ENCODE measurements around the gene MR1. TPM values are rescaled to one million over a fixed set of nuclear protein-coding genes. Genes with fewer than 3 reads are reported as not detected.

Gene MR1
- total and polyA plus RNA-seq, 2 donors (not counting 1 experiment from before 2014, with no cell fraction given), result 41.6 to 42.1 TPM

GRCh38 chr1:181081395-181081794 is 47.6 kb downstream of the MR1 start:
- H3K4me3 ChIP-seq (replicated peaks in 1 of 4; ENCODE audit: control extremely low read depth in 1 of 4, insufficient read depth in 1 of 4, low read depth in 3 of 4, low read length in 4 of 4), result no peak overlapping the region
- no peaks in the 10 kb centered on the region for H3K27me3 ChIP-seq (ENCODE audit: control insufficient read depth, insufficient read depth, low read length)
- H3K9me3 ChIP-seq (ENCODE audit: control insufficient read depth, insufficient read depth, low read depth, low read length), result no peaks in the 10 kb centered on the region
- H2AFZ ChIP-seq (ENCODE audit: low read length), result no peak overlapping the region
- H3K4me1 ChIP-seq (ENCODE audit: control insufficient read depth, extremely low read depth, insufficient read depth, low read length), result peaks cover 6% of the 10 kb centered on the region
- no peak overlapping the region for H3K9ac ChIP-seq (ENCODE audit: insufficient read depth, low read length)
- H3K27ac ChIP-seq (ENCODE audit: insufficient read depth, low read length), result no peak overlapping the region
- H3K4me2 ChIP-seq (ENCODE audit: extremely low read depth, insufficient read depth, low read length), result no peak overlapping the region
- no peaks in the 10 kb centered on the region for H3K36me3 ChIP-seq (ENCODE audit: control insufficient read depth, insufficient read depth, low read length)
- H4K20me1 ChIP-seq (ENCODE audit: control insufficient read depth, extremely low read depth, insufficient read depth, low read length), result no peaks in the 10 kb centered on the region
- H3K79me2 ChIP-seq (ENCODE audit: control insufficient read depth, insufficient read depth, low read length), result no peaks in the 10 kb centered on the region
- no peak for TF ChIP-seq CTCF (conservative IDR thresholded peaks at IDR 0.05 in 1 of 2, IDR thresholded peaks at IDR 0.05 in 1 of 2; ENCODE audit: low read depth in 1 of 2, low read length in 2 of 2)
- no peak for TF ChIP-seq EZH2 (IDR thresholded peaks at IDR 0.05; ENCODE audit: low read length, missing control alignments)
- no peak for DNase-seq (ENCODE audit: low read depth in 2 of 2)

GRCh38 chr1:181083842-181084605 is 50.2 kb downstream of the MR1 start:
- peak overlapping the region; percentile 24 for H2AFZ ChIP-seq (ENCODE audit: low read length)
- TF ChIP-seq CTCF (conservative IDR thresholded peaks at IDR 0.05 in 1 of 2, IDR thresholded peaks at IDR 0.05 in 1 of 2; ENCODE audit: low read depth in 1 of 2, low read length in 2 of 2), result peak; percentile 22 to 51
- no peak for TF ChIP-seq EZH2 (IDR thresholded peaks at IDR 0.05; ENCODE audit: low read length, missing control alignments)
- peaks cover 12% of the 10 kb centered on the region for H3K79me2 ChIP-seq (ENCODE audit: control insufficient read depth, insufficient read depth, low read length)
- peak in 1 of 2 donors; percentile 68 for DNase-seq (ENCODE audit: low read depth in 2 of 2)
- peak overlapping the region; percentile 23 for H3K4me2 ChIP-seq (ENCODE audit: extremely low read depth, insufficient read depth, low read length)
- H3K9ac ChIP-seq (ENCODE audit: insufficient read depth, low read length), result no peak overlapping the region
- H3K9me3 ChIP-seq (ENCODE audit: control insufficient read depth, insufficient read depth, low read depth, low read length), result no peaks in the 10 kb centered on the region
- H3K4me1 ChIP-seq (ENCODE audit: control insufficient read depth, extremely low read depth, insufficient read depth, low read length), result peaks cover 7% of the 10 kb centered on the region
- no peak overlapping the region for H3K27ac ChIP-seq (ENCODE audit: insufficient read depth, low read length)
- H4K20me1 ChIP-seq (ENCODE audit: control insufficient read depth, extremely low read depth, insufficient read depth, low read length), result no peaks in the 10 kb centered on the region
- no peak overlapping the region for H3K4me3 ChIP-seq (replicated peaks in 1 of 4; ENCODE audit: control extremely low read depth in 1 of 4, insufficient read depth in 1 of 4, low read depth in 3 of 4, low read length in 4 of 4)
- no peaks in the 10 kb centered on the region for H3K36me3 ChIP-seq (ENCODE audit: control insufficient read depth, insufficient read depth, low read length)
- no peaks in the 10 kb centered on the region for H3K27me3 ChIP-seq (ENCODE audit: control insufficient read depth, insufficient read depth, low read length)

GRCh38 chr1:181084606-181084969 is 50.8 kb downstream of the MR1 start:
- no peak for DNase-seq (ENCODE audit: low read depth in 2 of 2)
- Histone ChIP-seq H4K20me1 (ENCODE audit: control insufficient read depth, extremely low read depth, insufficient read depth, low read length) (no peaks in the 10 kb centered on the region), H3K27ac (ENCODE audit: insufficient read depth, low read length) (no peak overlapping the region), H2AFZ (ENCODE audit: low read length) (peak overlapping the region; percentile 24), H3K79me2 (ENCODE audit: control insufficient read depth, insufficient read depth, low read length) (peaks cover 18% of the 10 kb centered on the region), H3K9ac (ENCODE audit: insufficient read depth, low read length) (no peak overlapping the region), H3K4me2 (ENCODE audit: extremely low read depth, insufficient read depth, low read length) (peak overlapping the region; percentile 23), H3K4me1 (ENCODE audit: control insufficient read depth, extremely low read depth, insufficient read depth, low read length) (peaks cover 7% of the 10 kb centered on the region), H3K9me3 (ENCODE audit: control insufficient read depth, insufficient read depth, low read depth, low read length) (no peaks in the 10 kb centered on the region), H3K27me3 (ENCODE audit: control insufficient read depth, insufficient read depth, low read length) (no peaks in the 10 kb centered on the region), H3K36me3 (ENCODE audit: control insufficient read depth, insufficient read depth, low read length) (no peaks in the 10 kb centered on the region), H3K4me3 (replicated peaks in 1 of 4; ENCODE audit: control extremely low read depth in 1 of 4, insufficient read depth in 1 of 4, low read depth in 3 of 4, low read length in 4 of 4) (no peak overlapping the region)
- TF ChIP-seq EZH2 (IDR thresholded peaks at IDR 0.05; ENCODE audit: low read length, missing control alignments), result no peak
- no peak for TF ChIP-seq CTCF (conservative IDR thresholded peaks at IDR 0.05 in 1 of 2, IDR thresholded peaks at IDR 0.05 in 1 of 2; ENCODE audit: low read depth in 1 of 2, low read length in 2 of 2)
